GM19397 (cell line): ENCODE results near the gene EDNRA.
"Not testable (repeated sequence)": the region's sequence is repeated elsewhere in the genome, so short reads cannot be mapped to it uniquely, and the experiment has no call there.

Experiments
- ATAC-seq: cut with Tn5 transposase; IDR thresholded peaks from one replicate; pipeline ENCODE4 v1.9.1; 2021; ENCODE audit warnings: mild to moderate bottlenecking, moderate library complexity; ENCODE audit not compliant: unreplicated experiment

EDNRA gene

GRCh38 chr4:147480891-147481576, at the start of gene EDNRA:
Gene EDNRA, plus strand, starts transcription at chr4:147481097. Its CDS starts 4,585 bp downstream, at chr4:147485682.
- ATAC-seq = no peak

- not testable (repeated sequence) for ATAC-seq
These were observed 46.5 kb upstream of the EDNRA start for GRCh38 chr4:147434370-147434769.

GRCh38 chr4:147440442-147440841, 40.5 kb upstream of the EDNRA start:
- no peak for ATAC-seq

GRCh38 chr4:147447786-147448185, 33.1 kb upstream of the EDNRA start:
- ATAC-seq = no peak

- no peak for ATAC-seq
These were observed 27.2 kb upstream of the EDNRA start for GRCh38 chr4:147453561-147454141.

GRCh38 chr4:147456706-147457105, 24.2 kb upstream of the EDNRA start:
- ATAC-seq = no peak

GRCh38 chr4:147461161-147461560, 19.7 kb upstream of the EDNRA start:
- ATAC-seq = no peak

- ATAC-seq = no peak
These were observed 17.8 kb upstream of the EDNRA start for GRCh38 chr4:147463065-147463464.

- no peak for ATAC-seq
These were observed 15.4 kb upstream of the EDNRA start for GRCh38 chr4:147465461-147465860.

- ATAC-seq = no peak
These were observed 3.5 kb upstream of the EDNRA start for GRCh38 chr4:147477439-147477838.

- ATAC-seq = no peak
These were observed 1.5 kb upstream of the EDNRA start for GRCh38 chr4:147479376-147479775.

- ATAC-seq = no peak
These were observed 1.1 kb upstream of the EDNRA start for GRCh38 chr4:147479786-147480185.

- no peak for ATAC-seq
These were observed 401 bp upstream of the EDNRA start for GRCh38 chr4:147480502-147480890.

- no peak for ATAC-seq
These were observed 746 bp downstream of the EDNRA start for GRCh38 chr4:147481577-147482109.

- ATAC-seq = no peak
These were observed 1.4 kb downstream of the EDNRA start for GRCh38 chr4:147482281-147482680.

- no peak for ATAC-seq
These were observed 4.3 kb downstream of the EDNRA start for GRCh38 chr4:147485167-147485566.

- no peak for ATAC-seq
These were observed 6.7 kb downstream of the EDNRA start for GRCh38 chr4:147487616-147488015.

- no peak for ATAC-seq
These were observed 7.7 kb downstream of the EDNRA start for GRCh38 chr4:147488556-147488955.

GRCh38 chr4:147491086-147491485, 10.2 kb downstream of the EDNRA start:
- no peak for ATAC-seq

GRCh38 chr4:147492306-147492705, 11.4 kb downstream of the EDNRA start:
- ATAC-seq = no peak

GRCh38 chr4:147492761-147493160, 11.9 kb downstream of the EDNRA start:
- ATAC-seq = no peak

GRCh38 chr4:147493307-147493706, 12.4 kb downstream of the EDNRA start:
- ATAC-seq = no peak
